HG02885 (cell line): ENCODE results near the gene CELF2.

ENCODE experiments used
- ATAC-seq: cut with Tn5 transposase; IDR thresholded peaks from one replicate; pipeline ENCODE4 v1.9.1; 2021; ENCODE audit warnings: mild to moderate bottlenecking; ENCODE audit not compliant: unreplicated experiment, poor library complexity

The CELF2 gene

GRCh38 chr10:11050301-11051287 is 32.9 kb downstream of the CELF2 start:
- ATAC-seq: no peak

- ATAC-seq: no peak
These were observed 39.3 kb downstream of the CELF2 start for GRCh38 chr10:11057018-11057417.

- ATAC-seq: no peak
These were observed 39.8 kb downstream of the CELF2 start for GRCh38 chr10:11057448-11057847.

- no peak for ATAC-seq
These were observed 40.3 kb downstream of the CELF2 start for GRCh38 chr10:11057994-11058393.

GRCh38 chr10:11058965-11059364 is 41.3 kb downstream of the CELF2 start:
- ATAC-seq: no peak

- ATAC-seq: no peak
These were observed 46.2 kb downstream of the CELF2 start for GRCh38 chr10:11063856-11064255.

GRCh38 chr10:11064832-11065231 is 47.2 kb downstream of the CELF2 start:
- no peak for ATAC-seq

- ATAC-seq: no peak
These were observed 47.9 kb downstream of the CELF2 start for GRCh38 chr10:11065567-11065966.

GRCh38 chr10:11066520-11066919 is 48.8 kb downstream of the CELF2 start:
- ATAC-seq: no peak

GRCh38 chr10:11068861-11069633 is 51.4 kb downstream of the CELF2 start:
- no peak for ATAC-seq

- no peak for ATAC-seq
These were observed 55.7 kb downstream of the CELF2 start for GRCh38 chr10:11073410-11073809.

- peak; percentile 95 for ATAC-seq
These were observed 57.0 kb downstream of the CELF2 start for GRCh38 chr10:11074536-11075267.

- ATAC-seq: no peak
These were observed 58.5 kb downstream of the CELF2 start for GRCh38 chr10:11076221-11076620.

GRCh38 chr10:11080564-11080984 is 62.9 kb downstream of the CELF2 start:
- ATAC-seq: peak; percentile 83

GRCh38 chr10:11081408-11081807 is 63.7 kb downstream of the CELF2 start:
- no peak for ATAC-seq

GRCh38 chr10:11082526-11082925 is 64.9 kb downstream of the CELF2 start:
- no peak for ATAC-seq

GRCh38 chr10:11083051-11083450 is 65.4 kb downstream of the CELF2 start:
- no peak for ATAC-seq

GRCh38 chr10:11085545-11085944 is 67.9 kb downstream of the CELF2 start:
- no peak for ATAC-seq

GRCh38 chr10:11086177-11086840 is 68.6 kb downstream of the CELF2 start:
- no peak for ATAC-seq

- ATAC-seq: no peak
These were observed 69.7 kb downstream of the CELF2 start for GRCh38 chr10:11087372-11087771.
